Hepatocyte (in vitro differentiated cells): ENCODE results near the gene ANO3.

ENCODE experiments used
- EZH2 ChIP-seq: fragments of 200-600 bp; sonication (generic); IDR thresholded peaks from 2 replicates; pipeline ENCODE4 v1.6.1; 2016; ENCODE audit warnings: antibody characterized with exemption, mild to moderate bottlenecking, borderline replicate concordance
- TF ChIP-seq, protein P1 (sequence below): fragments of 200-600 bp; sonication (generic); IDR thresholded peaks from 2 replicates; pipeline ENCODE4 v1.5.1; 2016; ENCODE audit warnings: antibody characterized with exemption, mild to moderate bottlenecking; ENCODE audit not compliant: poor library complexity

DNA sequence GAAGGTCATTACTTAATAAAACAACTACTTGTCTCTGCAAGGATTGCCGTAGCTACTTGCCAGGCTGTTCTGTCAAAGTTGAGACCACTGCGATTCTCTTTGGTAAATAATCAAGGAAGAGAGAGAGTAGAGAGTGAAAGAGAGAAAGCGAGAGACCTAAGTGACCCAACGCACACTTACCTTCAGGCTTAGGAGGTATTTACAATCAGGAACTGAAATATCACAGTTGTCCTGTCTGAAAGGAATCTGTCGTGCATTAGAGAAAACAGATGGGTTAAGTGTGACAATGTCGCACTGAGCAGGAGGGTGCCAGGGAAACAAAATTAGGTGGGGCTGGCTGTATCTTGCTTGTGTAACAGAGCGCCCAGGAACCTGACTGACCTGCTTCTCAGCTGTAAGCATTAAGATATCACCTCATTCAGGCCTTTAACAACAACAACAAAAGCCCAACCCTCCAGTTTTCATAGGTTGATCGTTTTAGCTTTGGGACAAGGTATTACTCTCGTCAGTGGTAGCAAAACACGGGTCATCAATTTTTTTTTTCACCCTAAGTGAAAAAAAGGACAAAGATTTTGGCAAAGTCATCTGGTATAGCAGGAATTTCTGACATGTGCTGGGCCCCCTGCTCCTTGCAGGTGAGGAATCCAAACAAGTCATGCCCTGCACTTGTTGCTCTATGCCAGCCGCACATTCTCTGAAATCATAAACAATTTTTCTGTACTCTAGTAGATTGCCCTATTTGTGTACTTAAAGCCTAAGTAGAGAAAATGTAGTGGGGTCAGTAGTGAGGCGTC is 240.1 kb downstream of the ANO3 start, which contains the start of gene MUC15:
- no peak for TF ChIP-seq EZH2
- TF ChIP-seq, protein P1, sequence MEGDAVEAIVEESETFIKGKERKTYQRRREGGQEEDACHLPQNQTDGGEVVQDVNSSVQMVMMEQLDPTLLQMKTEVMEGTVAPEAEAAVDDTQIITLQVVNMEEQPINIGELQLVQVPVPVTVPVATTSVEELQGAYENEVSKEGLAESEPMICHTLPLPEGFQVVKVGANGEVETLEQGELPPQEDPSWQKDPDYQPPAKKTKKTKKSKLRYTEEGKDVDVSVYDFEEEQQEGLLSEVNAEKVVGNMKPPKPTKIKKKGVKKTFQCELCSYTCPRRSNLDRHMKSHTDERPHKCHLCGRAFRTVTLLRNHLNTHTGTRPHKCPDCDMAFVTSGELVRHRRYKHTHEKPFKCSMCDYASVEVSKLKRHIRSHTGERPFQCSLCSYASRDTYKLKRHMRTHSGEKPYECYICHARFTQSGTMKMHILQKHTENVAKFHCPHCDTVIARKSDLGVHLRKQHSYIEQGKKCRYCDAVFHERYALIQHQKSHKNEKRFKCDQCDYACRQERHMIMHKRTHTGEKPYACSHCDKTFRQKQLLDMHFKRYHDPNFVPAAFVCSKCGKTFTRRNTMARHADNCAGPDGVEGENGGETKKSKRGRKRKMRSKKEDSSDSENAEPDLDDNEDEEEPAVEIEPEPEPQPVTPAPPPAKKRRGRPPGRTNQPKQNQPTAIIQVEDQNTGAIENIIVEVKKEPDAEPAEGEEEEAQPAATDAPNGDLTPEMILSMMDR, result no peak
